Gastroesophageal sphincter (tissue), 4 donors: ENCODE results near the gene ADAMTS17. TPM values are rescaled to one million over a fixed set of nuclear protein-coding genes. Genes with fewer than 3 reads are reported as not detected.

Source experiments
- ATAC-seq: fragments of 150-250 bp; one replicate; pipeline ENCODE4 v1.9.1; 2016; ENCODE audit warnings: mild to moderate bottlenecking, moderate library complexity
- H3K27ac ChIP-seq, 4 donors: fragments of 200-600 bp; sonication (generic) in 3 of 4; 1 replicate in 3 of 4; 2 replicates in 1 of 4; pipeline ENCODE4 v1.5.1; 2016 to 2019
- H3K27me3 ChIP-seq: fragments of 200-600 bp; sonication (generic); one replicate; pipeline ENCODE4 v1.5.1; 2019
- H3K36me3 ChIP-seq, 2 donors: fragments of 200-600 bp; sonication (generic); one replicate each; pipeline ENCODE4 v1.5.1; 2019; ENCODE audit warnings: control low read depth in 1 of 2
- H3K4me1 ChIP-seq, 3 donors: fragments of 200-600 bp; sonication (generic); 1 replicate in 2 of 3; 2 replicates in 1 of 3; pipeline ENCODE4 v1.5.1; 2016 to 2019; ENCODE audit warnings: control low read depth in 2 of 3
- H3K4me3 ChIP-seq, 2 donors: fragments of 200-600 bp; sonication (generic); one replicate each; pipeline ENCODE4 v1.5.1; 2019; ENCODE audit warnings: mild to moderate bottlenecking in 1 of 2, moderate library complexity in 1 of 2
- H3K9me3 ChIP-seq, 3 donors: fragments of 200-600 bp; sonication (generic); one replicate each; pipeline ENCODE4 v1.5.1; 2017 to 2019; ENCODE audit warnings: control low read depth in 2 of 3
- EP300 ChIP-seq: sonication (generic); formaldehyde crosslinking; IDR thresholded peaks from one replicate; pipeline ENCODE4 v1.6.1; 2017; ENCODE audit warnings: antibody characterized with exemption, mild to moderate bottlenecking
- POLR2A ChIP-seq, 2 donors: fragments of 450-650 bp; IDR thresholded peaks; one replicate each; pipeline ENCODE4 v1.6.1; 2017; ENCODE audit warnings: antibody characterized with exemption in 2 of 2, mild to moderate bottlenecking in 2 of 2, moderate library complexity in 1 of 2
- POLR2AphosphoS5 ChIP-seq: sonication (generic); formaldehyde crosslinking; IDR thresholded peaks from one replicate; pipeline ENCODE4 v1.6.1; 2017; ENCODE audit warnings: antibody characterized with exemption
- WGBS, 2 donors: methylation state at CpG; one replicate each; pipeline ENCODE4 v1.1.5; 2018; ENCODE audit warnings: low coverage in 1 of 2; 5-methylcytosine and 5-hydroxymethylcytosine counted together
- total RNA-seq, 4 donors: library from RNA; depleted of rRNA; stranded (reverse); fragments of >200 nt; gene quantifications; one replicate each; pipeline ENCODE4 v1.1.0, GENCODE V29; 2016
- TF ChIP-seq, protein P1 (sequence below), 4 experiments: fragments of 200-600 bp in 2 of 4; fragments of 450-650 bp in 2 of 4; sonication (generic) in 1 of 4; IDR thresholded peaks; one replicate each; pipeline ENCODE4 v1.5.1; 2017 to 2019; ENCODE audit warnings: antibody characterized with exemption in 4 of 4, mild to moderate bottlenecking in 2 of 4, moderate library complexity in 2 of 4

The ADAMTS17 gene
- total RNA-seq, 4 donors from 2014 or later, result 4.9 to 14.0 (median 11.3) TPM

GRCh38 chr15:100108346-100108745 is 233.4 kb downstream of the ADAMTS17 start:
- ATAC-seq, result no peak
- Histone ChIP-seq H3K4me3 (no peak overlapping the region), H3K4me1 (peaks cover 3 to 30% (median 18%) of the 10 kb centered on the region in 3 donors), H3K36me3 (peaks cover 0 to 12% of the 10 kb centered on the region in 2 donors), H3K27ac (no peak overlapping the region), H3K27me3 (no peaks in the 10 kb centered on the region), H3K9me3 (no peaks in the 10 kb centered on the region)
- TF ChIP-seq POLR2A (IDR thresholded peaks at IDR 0.05), result no peak
- TF ChIP-seq EP300, result no peak
- no peak for TF ChIP-seq POLR2AphosphoS5
- TF ChIP-seq, protein P1, sequence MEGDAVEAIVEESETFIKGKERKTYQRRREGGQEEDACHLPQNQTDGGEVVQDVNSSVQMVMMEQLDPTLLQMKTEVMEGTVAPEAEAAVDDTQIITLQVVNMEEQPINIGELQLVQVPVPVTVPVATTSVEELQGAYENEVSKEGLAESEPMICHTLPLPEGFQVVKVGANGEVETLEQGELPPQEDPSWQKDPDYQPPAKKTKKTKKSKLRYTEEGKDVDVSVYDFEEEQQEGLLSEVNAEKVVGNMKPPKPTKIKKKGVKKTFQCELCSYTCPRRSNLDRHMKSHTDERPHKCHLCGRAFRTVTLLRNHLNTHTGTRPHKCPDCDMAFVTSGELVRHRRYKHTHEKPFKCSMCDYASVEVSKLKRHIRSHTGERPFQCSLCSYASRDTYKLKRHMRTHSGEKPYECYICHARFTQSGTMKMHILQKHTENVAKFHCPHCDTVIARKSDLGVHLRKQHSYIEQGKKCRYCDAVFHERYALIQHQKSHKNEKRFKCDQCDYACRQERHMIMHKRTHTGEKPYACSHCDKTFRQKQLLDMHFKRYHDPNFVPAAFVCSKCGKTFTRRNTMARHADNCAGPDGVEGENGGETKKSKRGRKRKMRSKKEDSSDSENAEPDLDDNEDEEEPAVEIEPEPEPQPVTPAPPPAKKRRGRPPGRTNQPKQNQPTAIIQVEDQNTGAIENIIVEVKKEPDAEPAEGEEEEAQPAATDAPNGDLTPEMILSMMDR (IDR thresholded peaks at IDR 0.05), result no peak
- WGBS, 2 donors, result 98 to 100% methylated on average over 5 to 7 of the region's 8 CpGs

DNA sequence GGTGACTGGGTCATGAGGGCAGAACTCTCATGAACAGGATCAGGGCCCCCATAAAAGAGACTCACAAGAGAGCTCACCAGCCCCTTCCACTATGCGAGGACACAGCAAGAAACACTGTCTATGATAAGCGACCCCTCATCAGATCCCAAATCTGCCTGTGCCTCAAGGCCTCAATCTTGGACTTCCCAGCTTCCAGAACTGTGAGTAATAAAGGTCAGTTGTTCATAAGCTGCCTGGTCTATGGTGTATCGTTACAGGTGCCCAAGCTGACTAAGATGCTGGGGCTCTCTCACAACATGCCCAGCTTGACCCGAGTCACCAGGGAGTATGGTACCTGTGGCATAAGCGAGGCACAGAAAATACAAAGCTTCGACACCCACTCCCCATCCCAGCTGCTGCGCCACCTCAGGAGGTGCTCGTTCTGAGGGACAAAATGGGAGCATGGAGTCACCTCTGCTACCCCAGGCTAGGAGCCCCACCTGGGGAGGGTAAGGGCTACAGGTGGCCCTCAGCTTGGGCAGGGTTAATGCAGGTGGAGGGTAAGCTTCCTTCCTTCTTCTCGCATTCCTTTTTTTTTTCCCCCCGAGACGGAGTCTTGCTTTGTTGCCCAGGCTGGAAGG is 234.1 kb downstream of the ADAMTS17 start:
- WGBS, 2 donors, result 94 to 100% methylated on average over 3 to 11 of the region's 11 CpGs
- H3K4me1 ChIP-seq, result peaks cover 3 to 23% (median 18%) of the 10 kb centered on the region in 3 donors
- H3K9me3 ChIP-seq, result no peaks in the 10 kb centered on the region
- TF ChIP-seq EP300 (no peak), POLR2A (IDR thresholded peaks at IDR 0.05) (no peak), POLR2AphosphoS5 (no peak)
- TF ChIP-seq, protein P1 (IDR thresholded peaks at IDR 0.05), result no peak
- H3K27me3 ChIP-seq, result no peaks in the 10 kb centered on the region
- H3K36me3 ChIP-seq, result peaks cover 0 to 12% of the 10 kb centered on the region in 2 donors
- H3K27ac ChIP-seq, result no peak overlapping the region
- no peak for ATAC-seq
- no peak overlapping the region for H3K4me3 ChIP-seq

- Histone ChIP-seq H3K36me3 (peaks cover 0 to 12% of the 10 kb centered on the region in 2 donors), H3K4me1 (peaks cover 3 to 18% (median 15%) of the 10 kb centered on the region in 3 donors), H3K27me3 (no peaks in the 10 kb centered on the region), H3K9me3 (no peaks in the 10 kb centered on the region), H3K27ac (no peak overlapping the region), H3K4me3 (no peak overlapping the region)
- no peak for ATAC-seq
- TF ChIP-seq, protein P1 (IDR thresholded peaks at IDR 0.05), result no peak
- 100% methylated on average over 1 of the region's 8 CpGs; no CpG with 5 or more reads in 1 of the 2 donors for WGBS, 2 donors
Observed at GRCh38 chr15:100107151-100107550, 234.6 kb downstream of the ADAMTS17 start.

DNA sequence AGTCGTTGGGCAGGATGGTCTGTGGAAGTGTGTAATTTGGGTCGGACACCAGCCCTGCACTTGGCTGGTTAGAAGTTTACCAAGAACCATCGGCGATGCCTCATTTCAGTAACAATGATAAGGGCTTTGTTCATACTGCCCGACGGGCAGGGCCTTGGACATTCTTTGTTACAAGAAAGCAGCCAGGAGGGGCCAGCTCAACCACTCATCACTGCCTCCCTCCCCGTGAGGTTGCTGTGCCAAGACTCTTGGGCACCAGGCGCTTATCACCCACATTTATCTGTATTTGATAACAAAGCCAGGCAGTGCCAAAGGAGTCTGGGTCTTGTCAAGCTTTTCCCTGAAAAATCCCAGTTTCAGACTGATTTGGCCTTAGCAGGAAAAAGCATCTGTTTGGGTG is 235.0 kb downstream of the ADAMTS17 start:
- 82 to 94% methylated on average over 3 to 6 of the region's 8 CpGs for WGBS, 2 donors
- H3K27ac ChIP-seq, result no peak overlapping the region
- H3K4me3 ChIP-seq, result no peak overlapping the region
- H3K4me1 ChIP-seq, result peaks cover 3 to 13% (median 11%) of the 10 kb centered on the region in 3 donors
- H3K36me3 ChIP-seq, result peaks cover 0 to 12% of the 10 kb centered on the region in 2 donors
- H3K9me3 ChIP-seq, result no peaks in the 10 kb centered on the region
- H3K27me3 ChIP-seq, result no peaks in the 10 kb centered on the region
- ATAC-seq, result no peak
- TF ChIP-seq EP300 (no peak), POLR2A (IDR thresholded peaks at IDR 0.05) (no peak), POLR2AphosphoS5 (no peak)
- TF ChIP-seq, protein P1 (IDR thresholded peaks at IDR 0.05), result no peak

DNA sequence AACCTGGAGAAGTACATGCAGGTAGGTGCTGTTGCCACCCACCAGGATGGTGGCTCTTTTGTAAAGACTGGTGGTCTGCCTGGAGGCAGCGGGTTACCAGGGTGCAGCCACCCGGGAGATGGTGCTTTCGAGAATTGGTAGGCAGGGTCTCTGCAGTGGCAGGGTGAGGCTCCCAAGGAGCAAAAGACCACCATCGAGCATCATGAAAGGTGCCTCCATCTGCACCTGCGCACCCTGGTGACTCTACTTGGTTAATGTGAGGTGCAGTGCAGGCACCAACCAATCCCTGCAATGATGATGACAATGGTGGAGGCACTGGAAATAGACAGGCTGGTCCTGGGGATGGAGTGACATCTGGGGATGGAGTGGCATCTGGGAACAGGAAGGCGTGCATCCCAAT is 236.7 kb downstream of the ADAMTS17 start:
- TF ChIP-seq POLR2AphosphoS5 (no peak), EP300 (no peak), POLR2A (IDR thresholded peaks at IDR 0.05) (no peak)
- TF ChIP-seq, protein P1 (IDR thresholded peaks at IDR 0.05), result no peak
- no peak overlapping the region for H3K27ac ChIP-seq
- H3K36me3 ChIP-seq, result peaks cover 0 to 12% of the 10 kb centered on the region in 2 donors
- no peaks in the 10 kb centered on the region for H3K4me1 ChIP-seq
- H3K4me3 ChIP-seq, result no peak overlapping the region
- no peak for ATAC-seq
- no peaks in the 10 kb centered on the region for H3K9me3 ChIP-seq
- 100% methylated on average over 1 of the region's 6 CpGs for WGBS, 2 donors
- H3K27me3 ChIP-seq, result no peaks in the 10 kb centered on the region
